SH-SY5Y (cell line): ENCODE data around the gene COX7B.

Source experiments
- GATA2 ChIP-seq: IDR thresholded peaks from 2 replicates; pipeline ENCODE4 v1.6.1; 2011; ENCODE audit warnings: mild to moderate bottlenecking, low read depth, low read length
- GATA3 ChIP-seq: IDR thresholded peaks from 2 replicates; pipeline ENCODE4 v1.6.1; 2011; ENCODE audit warnings: low read depth, mild to moderate bottlenecking, low read length, moderate library complexity

Gene COX7B

GRCh38 chrX:77935886-77936285 lies 36.6 kb downstream of the COX7B start:
- TF ChIP-seq GATA2, result no peak
- TF ChIP-seq GATA3, result no peak

GRCh38 chrX:77936299-77936698 lies 37.0 kb downstream of the COX7B start:
- no peak for TF ChIP-seq GATA3
- TF ChIP-seq GATA2, result no peak

- no peak for TF ChIP-seq GATA3
- no peak for TF ChIP-seq GATA2
Observed at GRCh38 chrX:77937291-77937690, 38.0 kb downstream of the COX7B start.

GRCh38 chrX:77938083-77938680 lies 38.9 kb downstream of the COX7B start:
- TF ChIP-seq GATA2 (no peak), GATA3 (no peak)

- no peak for TF ChIP-seq GATA3
- TF ChIP-seq GATA2, result no peak
Observed at GRCh38 chrX:77945910-77946545, 46.8 kb downstream of the COX7B start.

GRCh38 chrX:77946571-77946970 lies 47.3 kb downstream of the COX7B start:
- no peak for TF ChIP-seq GATA3
- no peak for TF ChIP-seq GATA2

- no peak for TF ChIP-seq GATA3
- TF ChIP-seq GATA2, result no peak
Observed at GRCh38 chrX:77949840-77950239, 50.6 kb downstream of the COX7B start.

- TF ChIP-seq GATA2 (no peak), GATA3 (no peak)
Observed at GRCh38 chrX:77952173-77952572, 52.9 kb downstream of the COX7B start.

- TF ChIP-seq GATA2 (no peak), GATA3 (no peak)
Observed at GRCh38 chrX:77953302-77953701, 54.0 kb downstream of the COX7B start.

GRCh38 chrX:77953708-77954107 lies 54.4 kb downstream of the COX7B start:
- TF ChIP-seq GATA3 (no peak), GATA2 (no peak)
